ENCODE measurements around the gene ZC3H4.
"Not testable (repeated sequence)": the region's sequence is repeated elsewhere in the genome, so short reads cannot be mapped to it uniquely, and the experiment has no call there.

The ZC3H4 gene

GRCh38 chr19:47107202-47107952 is 6.2 kb downstream of the ZC3H4 start:
- no peak for DNase-seq

- no peak for DNase-seq
These were observed 6.8 kb downstream of the ZC3H4 start for GRCh38 chr19:47106821-47107201.

GRCh38 chr19:47105874-47106273 is 7.7 kb downstream of the ZC3H4 start:
- no peak for DNase-seq

GRCh38 chr19:47104680-47105079 is 8.9 kb downstream of the ZC3H4 start:
- no peak for DNase-seq

GRCh38 chr19:47102346-47103060 is 11.1 kb downstream of the ZC3H4 start:
- DNase-seq = no peak

- DNase-seq = not testable (repeated sequence)
These were observed 12.5 kb downstream of the ZC3H4 start for GRCh38 chr19:47101116-47101515.

GRCh38 chr19:47100290-47100689 is 13.3 kb downstream of the ZC3H4 start:
- DNase-seq = no peak

GRCh38 chr19:47099576-47100050 is 14.0 kb downstream of the ZC3H4 start:
- no peak for DNase-seq

- DNase-seq = no peak
These were observed 15.0 kb downstream of the ZC3H4 start for GRCh38 chr19:47098608-47099007.

- no peak for DNase-seq
These were observed 16.0 kb downstream of the ZC3H4 start for GRCh38 chr19:47097396-47098201.

GRCh38 chr19:47096721-47097120 is 16.9 kb downstream of the ZC3H4 start:
- DNase-seq = no peak

GRCh38 chr19:47096100-47096704 is 17.4 kb downstream of the ZC3H4 start:
- DNase-seq = no peak

- no peak for DNase-seq
These were observed 18.0 kb downstream of the ZC3H4 start for GRCh38 chr19:47095476-47096099.

- no peak for DNase-seq
These were observed 18.8 kb downstream of the ZC3H4 start for GRCh38 chr19:47094557-47095475.

- no peak for DNase-seq
These were observed 19.7 kb downstream of the ZC3H4 start for GRCh38 chr19:47093841-47094240.

GRCh38 chr19:47093254-47093653 is 20.3 kb downstream of the ZC3H4 start:
- DNase-seq = no peak

GRCh38 chr19:47089767-47090350 is 23.7 kb downstream of the ZC3H4 start:
- DNase-seq = no peak

GRCh38 chr19:47086280-47086679 is 27.3 kb downstream of the ZC3H4 start:
- DNase-seq = no peak

- no peak for DNase-seq
These were observed 28.6 kb downstream of the ZC3H4 start for GRCh38 chr19:47084879-47085439.

GRCh38 chr19:47082493-47082892 is 31.1 kb downstream of the ZC3H4 start:
- no peak for DNase-seq

GRCh38 chr19:47081095-47081494 is 32.5 kb downstream of the ZC3H4 start:
- DNase-seq = no peak

All from NCI-H226 (cell line).